HEK293T (cell line): ENCODE data around the gene LHX3.

Experiments
- CTCF ChIA-PET: fragments of 350-600 bp; formaldehyde crosslinking; extraction: SDS; loops from one replicate; lab custom pipeline; 2021; ENCODE audit warnings: antibody characterized with exemption, inconsistent platforms; lab: Yijun Ruan, JAX
- POLR2A ChIA-PET: fragments of 350-600 bp; formaldehyde crosslinking; extraction: SDS; loops from one replicate; lab custom pipeline; 2020; ENCODE audit warnings: antibody characterized with exemption, inconsistent platforms; lab: Yijun Ruan, JAX
- DNase-seq: peaks from one replicate; pipeline ENCODE4 v3.0.0; 2012; ENCODE audit warnings: mixed read lengths; ENCODE audit errors: extremely low spot score
- ARNT ChIP-seq: fragments of 450-650 bp; IDR thresholded peaks from 2 replicates; pipeline ENCODE4 v1.6.1; 2017; ENCODE audit warnings: mild to moderate bottlenecking
- BHLHE40 ChIP-seq: fragments of 450-650 bp; IDR thresholded peaks from 2 replicates; pipeline ENCODE4 v1.6.1; 2016; ENCODE audit warnings: mild to moderate bottlenecking, moderate library complexity, borderline replicate concordance
- CTBP1 ChIP-seq: fragments of 450-650 bp; IDR thresholded peaks from 2 replicates; pipeline ENCODE4 v1.6.1; 2016; ENCODE audit warnings: borderline replicate concordance
- ELF4 ChIP-seq: fragments of 450-650 bp; IDR thresholded peaks from 2 replicates; pipeline ENCODE4 v1.6.1; 2017; ENCODE audit warnings: antibody characterized with exemption
- FOXA1 ChIP-seq: fragments of 450-650 bp; IDR thresholded peaks from 2 replicates; pipeline ENCODE4 v1.6.1; 2016; ENCODE audit warnings: mild to moderate bottlenecking
- FOXK2 ChIP-seq: fragments of 450-650 bp; IDR thresholded peaks from 2 replicates; pipeline ENCODE4 v1.6.1; 2016; ENCODE audit warnings: mild to moderate bottlenecking
- FOXM1 ChIP-seq: fragments of 450-650 bp; IDR thresholded peaks from 2 replicates; pipeline ENCODE4 v1.6.1; 2017; ENCODE audit warnings: mild to moderate bottlenecking, borderline replicate concordance
- HDGF ChIP-seq: fragments of 450-650 bp; IDR thresholded peaks from 2 replicates; pipeline ENCODE4 v1.6.1; 2017; ENCODE audit warnings: antibody characterized with exemption, borderline replicate concordance
- LEF1 ChIP-seq: fragments of 450-650 bp; IDR thresholded peaks from 2 replicates; pipeline ENCODE4 v1.6.1; 2017; ENCODE audit warnings: mild to moderate bottlenecking, borderline replicate concordance
- NFRKB ChIP-seq: fragments of 450-650 bp; IDR thresholded peaks from 2 replicates; pipeline ENCODE4 v1.6.1; 2016; ENCODE audit warnings: mild to moderate bottlenecking, moderate library complexity
- PKNOX1 ChIP-seq: fragments of 450-650 bp; IDR thresholded peaks from 2 replicates; pipeline ENCODE4 v1.6.1; 2016
- SP1 ChIP-seq: fragments of 450-650 bp; IDR thresholded peaks from 2 replicates; pipeline ENCODE4 v1.6.1; 2017
- SUZ12 ChIP-seq: fragments of 450-650 bp; IDR thresholded peaks from 2 replicates; pipeline ENCODE4 v1.6.1; 2016; ENCODE audit warnings: mild to moderate bottlenecking
- TARDBP ChIP-seq: fragments of 450-650 bp; IDR thresholded peaks from 2 replicates; pipeline ENCODE4 v1.6.1; 2016
- ZNF384 ChIP-seq: fragments of 450-650 bp; IDR thresholded peaks from 2 replicates; pipeline ENCODE4 v1.6.1; 2016

The LHX3 gene

GRCh38 chr9:136218271-136218670, 13.3 kb upstream of the LHX3 start:
- DNase-seq: no peak
- ChIA-PET CTCF (no interaction called here), POLR2A (no interaction called here)
- no peak for TF ChIP-seq SP1
- no peak for TF ChIP-seq ZNF384
- no peak for TF ChIP-seq FOXA1
- no peak for TF ChIP-seq ELF4
- TF ChIP-seq FOXK2: no peak

- no peak for DNase-seq
- POLR2A ChIA-PET: no interaction called here
- CTCF ChIA-PET: interaction anchor here (0.6 kb wide), 1 partner anchor 58 kb away, joined by 3 read pairs; no protein-coding TSS in a partner anchor
- TF ChIP-seq FOXA1 (no peak), SUZ12 (no peak), NFRKB (no peak)
These were observed 11.8 kb upstream of the LHX3 start for GRCh38 chr9:136216541-136217244.

- POLR2A ChIA-PET: no interaction called here
- DNase-seq: no peak
- CTCF ChIA-PET: no interaction called here
- TF ChIP-seq ZNF384 (no peak), BHLHE40 (no peak), FOXK2 (no peak), ELF4 (no peak), PKNOX1 (no peak), CTBP1 (no peak), LEF1 (no peak), FOXA1 (no peak), NFRKB (no peak), SP1 (no peak), SUZ12 (no peak)
These were observed 8.8 kb upstream of the LHX3 start for GRCh38 chr9:136213733-136214132.

GRCh38 chr9:136212345-136212950, 7.5 kb upstream of the LHX3 start:
- ChIA-PET POLR2A (no interaction called here), CTCF (no interaction called here)

GRCh38 chr9:136211441-136212344, 6.8 kb upstream of the LHX3 start:
- ChIA-PET POLR2A (no interaction called here), CTCF (no interaction called here)
- TF ChIP-seq TARDBP (no peak), FOXK2 (no peak), BHLHE40 (no peak), HDGF (no peak), SUZ12 (no peak), NFRKB (no peak), ZNF384 (no peak), PKNOX1 (no peak), FOXM1 (no peak), ELF4 (no peak), FOXA1 (no peak), CTBP1 (no peak)
- DNase-seq: no peak

More at GRCh38 chr9:136212345-136212950, 7.5 kb upstream of the LHX3 start:
- TF ChIP-seq HDGF (no peak), LEF1 (no peak), TARDBP (no peak), ARNT (no peak), ZNF384 (no peak), BHLHE40 (no peak), FOXM1 (no peak), NFRKB (no peak)
- no peak for DNase-seq

GRCh38 chr9:136211006-136211405, 6.1 kb upstream of the LHX3 start:
- ChIA-PET POLR2A (no interaction called here), CTCF (no interaction called here)
- TF ChIP-seq FOXA1: no peak
- TF ChIP-seq FOXK2: no peak
- TF ChIP-seq ZNF384: no peak
- no peak for TF ChIP-seq ARNT
- no peak for TF ChIP-seq PKNOX1
- TF ChIP-seq NFRKB: no peak
- TF ChIP-seq ELF4: no peak
- TF ChIP-seq TARDBP: no peak
- TF ChIP-seq BHLHE40: no peak
- no peak for DNase-seq
